H1 (cell line): ENCODE measurements around the gene LIPC. TPM values are rescaled to one million over a fixed set of nuclear protein-coding genes. Genes with fewer than 3 reads are reported as not detected.

Experiments
- CTCF ChIA-PET: fragments of 300-600 bp; sonication (Branson Sonifier 250); formaldehyde crosslinking; loops from one replicate; lab custom pipeline; 2021; ENCODE audit not compliant: partially characterized antibody; lab: Charles Lee
- POLR2A ChIA-PET: fragments of 300-600 bp; sonication (Branson Sonifier 250); formaldehyde crosslinking; loops from one replicate; lab custom pipeline; 2021; ENCODE audit warnings: inconsistent platforms; ENCODE audit not compliant: partially characterized antibody; lab: Charles Lee
- DNase-seq, 2 experiments: peaks; one replicate each; pipeline versions ENCODE4 v3.0.0 to v3.0.0-alpha.2; 2010 to 2022; ENCODE audit warnings: low spot score in 2 of 2, low read depth in 1 of 2, mixed read lengths in 1 of 2
- FAIRE-seq: peaks from 2 replicates; lab custom pipeline; 2011; peaks lifted over from hg19 to GRCh38; lab: Jason Lieb, UNC
- H2AFZ ChIP-seq: 2 replicates; pipeline ENCODE4 v1.8.1; 2012; ENCODE audit warnings: low read length, inconsistent platforms
- H2AK5ac ChIP-seq: 2 replicates; pipeline ENCODE4 v1.6.1; 2013; ENCODE audit warnings: low read depth, low read length
- H2BK120ac ChIP-seq: replicated peaks from 2 replicates; pipeline ENCODE3; 2013; ENCODE audit warnings: low read depth, low read length, inconsistent platforms
- H2BK12ac ChIP-seq: 2 replicates; pipeline ENCODE4 v1.6.1; 2013; ENCODE audit warnings: low read depth, low read length
- H2BK15ac ChIP-seq: 2 replicates; pipeline ENCODE4 v1.6.1; 2013; ENCODE audit warnings: low read length
- H2BK20ac ChIP-seq: 2 replicates; pipeline ENCODE4 v1.6.1; 2013; ENCODE audit warnings: low read length
- H2BK5ac ChIP-seq: 2 replicates; pipeline ENCODE4 v1.6.1; 2013; ENCODE audit warnings: low read depth, low read length
- H3K14ac ChIP-seq: 2 replicates; pipeline ENCODE4 v1.6.1; 2013; ENCODE audit warnings: inconsistent platforms; ENCODE audit not compliant: insufficient read length
- H3K18ac ChIP-seq: 2 replicates; pipeline ENCODE4 v1.6.1; 2013; ENCODE audit warnings: low read length; ENCODE audit errors: extremely low read depth
- H3K23ac ChIP-seq: 2 replicates; pipeline ENCODE4 v1.6.1; 2013; ENCODE audit warnings: inconsistent platforms; ENCODE audit not compliant: insufficient read length
- H3K23me2 ChIP-seq: 2 replicates; pipeline ENCODE4 v1.6.1; 2013; ENCODE audit warnings: low read depth, low read length
- H3K27ac ChIP-seq: 2 replicates; pipeline ENCODE4 v1.6.1; 2011; ENCODE audit warnings: low read depth, low read length, inconsistent platforms
- H3K27me3 ChIP-seq, 4 experiments: replicated peaks in 1 of 4; 1 replicate in 1 of 4; 2 replicates in 3 of 4; pipeline versions ENCODE4 v1.6.1 to v1.8.1; 2011 to 2013; ENCODE audit warnings: low read length in 3 of 4, mild to moderate bottlenecking in 3 of 4, inconsistent platforms in 2 of 4, mixed read lengths in 2 of 4, moderate library complexity in 1 of 4; ENCODE audit not compliant: control insufficient read depth in 3 of 4, insufficient read depth in 3 of 4; ENCODE audit errors: extremely low read depth in 1 of 4
- H3K36me3 ChIP-seq, 4 experiments: 2 replicates each; pipeline versions ENCODE4 v1.6.1 to v1.8.1; 2011 to 2013; ENCODE audit warnings: mild to moderate bottlenecking in 4 of 4, low read length in 3 of 4, moderate library complexity in 2 of 4, control low read depth in 1 of 4, inconsistent platforms in 1 of 4; ENCODE audit not compliant: insufficient read depth in 4 of 4, control insufficient read depth in 2 of 4
- H3K4ac ChIP-seq: replicated peaks from 2 replicates; pipeline ENCODE3; 2013; ENCODE audit warnings: low read length, low read depth, mixed read lengths, inconsistent platforms; ENCODE audit not compliant: insufficient read length
- H3K4me1 ChIP-seq, 4 experiments: replicated peaks in 1 of 4; 1 replicate in 1 of 4; 2 replicates in 3 of 4; pipeline versions ENCODE4 v1.6.1 to v1.8.1; 2011 to 2013; ENCODE audit warnings: low read length in 3 of 4, inconsistent platforms in 2 of 4, mixed read lengths in 1 of 4; ENCODE audit not compliant: insufficient read depth in 4 of 4, control insufficient read depth in 3 of 4
- H3K4me2 ChIP-seq, 2 experiments: 2 replicates each; pipeline versions ENCODE4 v1.6.1 to v1.8.1; 2011 to 2013; ENCODE audit warnings: low read depth in 2 of 2, low read length in 2 of 2, control low read depth in 1 of 2, inconsistent platforms in 1 of 2, mild to moderate bottlenecking in 1 of 2; ENCODE audit not compliant: insufficient read depth in 1 of 2
- H3K4me3 ChIP-seq, 4 experiments: fragments of 200-600, 300-600 bp in 1 of 4; sonication (generic), shearing (Covaris generic), sonication (Bioruptor Twin) in 1 of 4; 2 replicates each; pipeline versions ENCODE4 v1.5.1 to v1.8.1; 2011 to 2016; ENCODE audit warnings: low read length in 4 of 4, low read depth in 3 of 4, control low read depth in 2 of 4, inconsistent platforms in 2 of 4, mild to moderate bottlenecking in 2 of 4, mixed read lengths in 1 of 4, moderate library complexity in 1 of 4; ENCODE audit not compliant: insufficient read depth in 2 of 4; ENCODE audit errors: extremely low read depth in 1 of 4
- H3K56ac ChIP-seq: replicated peaks from 2 replicates; pipeline ENCODE3; 2013; ENCODE audit warnings: low read depth, mild to moderate bottlenecking, mixed read lengths, low read length, inconsistent platforms; ENCODE audit not compliant: insufficient read length
- H3K79me1 ChIP-seq: 2 replicates; pipeline ENCODE4 v1.6.1; 2013; ENCODE audit warnings: low read depth, low read length, control low read depth
- H3K79me2 ChIP-seq, 2 experiments: 2 replicates each; pipeline versions ENCODE4 v1.6.1 to v1.8.1; 2012 to 2013; ENCODE audit warnings: low read length in 2 of 2, mild to moderate bottlenecking in 2 of 2, inconsistent platforms in 1 of 2; ENCODE audit not compliant: insufficient read depth in 2 of 2, control insufficient read depth in 1 of 2
- H3K9ac ChIP-seq, 4 experiments: replicated peaks in 1 of 4; 1 replicate in 1 of 4; 2 replicates in 3 of 4; pipeline versions ENCODE4 v1.6.1 to v1.8.1; 2011 to 2013; ENCODE audit warnings: low read depth in 3 of 4, low read length in 3 of 4, control low read depth in 2 of 4, mild to moderate bottlenecking in 2 of 4, moderate library complexity in 2 of 4, inconsistent platforms in 1 of 4; ENCODE audit errors: extremely low read depth in 1 of 4
- H3K9me3 ChIP-seq, 2 experiments: 2 replicates each; pipeline versions ENCODE4 v1.6.1 to v1.8.1; 2012 to 2013; ENCODE audit warnings: mild to moderate bottlenecking in 2 of 2, moderate library complexity in 2 of 2, control low read depth in 1 of 2, inconsistent platforms in 1 of 2, low read depth in 1 of 2, low read length in 1 of 2, mixed read lengths in 1 of 2; ENCODE audit not compliant: insufficient read depth in 2 of 2
- H4K20me1 ChIP-seq, 2 experiments: replicated peaks in 1 of 2; 2 replicates each; pipeline versions ENCODE3 to v1.8.1; 2011 to 2013; ENCODE audit warnings: inconsistent platforms in 2 of 2, low read length in 2 of 2, mild to moderate bottlenecking in 1 of 2; ENCODE audit not compliant: insufficient read depth in 2 of 2, control insufficient read depth in 1 of 2
- H4K5ac ChIP-seq: 2 replicates; pipeline ENCODE4 v1.6.1; 2013; ENCODE audit warnings: low read length, low read depth, mixed read lengths, inconsistent platforms; ENCODE audit not compliant: insufficient read length
- H4K8ac ChIP-seq: 2 replicates; pipeline ENCODE4 v1.8.0; 2013; ENCODE audit warnings: mild to moderate bottlenecking, moderate library complexity, low read length, inconsistent platforms; ENCODE audit not compliant: insufficient read depth; ENCODE audit errors: extremely low read depth
- H4K91ac ChIP-seq: replicated peaks from 2 replicates; pipeline ENCODE3; 2013; ENCODE audit warnings: low read length, mixed read lengths, inconsistent platforms; ENCODE audit not compliant: insufficient read length
- BCL11A ChIP-seq, 2 experiments: IDR thresholded peaks; one replicate each; pipeline ENCODE4 v1.6.1; 2011; ENCODE audit warnings: low read depth in 2 of 2, low read length in 2 of 2, mild to moderate bottlenecking in 2 of 2
- CTBP2 ChIP-seq: IDR thresholded peaks from 2 replicates; pipeline ENCODE4 v1.7.0; 2011; ENCODE audit warnings: borderline replicate concordance, mild to moderate bottlenecking, moderate library complexity, mixed read lengths, low read length; ENCODE audit not compliant: insufficient read depth, insufficient read length
- GTF2F1 ChIP-seq: IDR thresholded peaks from 2 replicates; pipeline ENCODE4 v1.6.1; 2012; ENCODE audit warnings: low read depth, low read length, improper control_type of control experiment, borderline replicate concordance
- JUND ChIP-seq: IDR thresholded peaks from 2 replicates; pipeline ENCODE4 v1.6.1; 2011; ENCODE audit warnings: mild to moderate bottlenecking, improper control_type of control experiment, low read length
- NANOG ChIP-seq: IDR thresholded peaks from 2 replicates; pipeline ENCODE4 v1.6.1; 2011; ENCODE audit warnings: low read length, low read depth, mild to moderate bottlenecking, inconsistent platforms; ENCODE audit not compliant: insufficient read depth, poor library complexity, severe bottlenecking
- RNF2 ChIP-seq: fragments of 200-900, 300-1000 bp; sonication (generic); IDR thresholded peaks from 2 replicates; pipeline ENCODE4 v1.7.1; 2016; ENCODE audit warnings: borderline replicate concordance, low read depth, mild to moderate bottlenecking, antibody characterized with exemption, low read length; ENCODE audit not compliant: poor library complexity, severe bottlenecking; ENCODE audit errors: missing control alignments
- SIN3A ChIP-seq, 2 experiments: IDR thresholded peaks in 1 of 2; conservative IDR thresholded peaks in 1 of 2; 2 replicates each; pipeline ENCODE4 v1.6.1; 2011 to 2012; ENCODE audit warnings: low read length in 2 of 2, improper control_type of control experiment in 1 of 2, low read depth in 1 of 2, mild to moderate bottlenecking in 1 of 2
- SP2 ChIP-seq: IDR thresholded peaks from 2 replicates; pipeline ENCODE4 v1.6.1; 2012; ENCODE audit warnings: mild to moderate bottlenecking, low read length, inconsistent platforms
- TAF1 ChIP-seq: IDR thresholded peaks from 2 replicates; pipeline ENCODE4 v1.6.1; 2011; ENCODE audit warnings: mild to moderate bottlenecking, low read depth, low read length
- YY1 ChIP-seq: IDR thresholded peaks from 2 replicates; pipeline ENCODE4 v1.6.1; 2011; ENCODE audit warnings: low read depth, mild to moderate bottlenecking, low read length
- WGBS, 2 experiments: shearing (Covaris generic) in 1 of 2; methylation state at CpG; one replicate each; pipeline versions ENCODE4 v1.1.6 to v1.1.7; 2013 to 2015; ENCODE audit warnings: low lambda C conversion rate in 2 of 2, mixed read lengths in 2 of 2, inconsistent platforms in 1 of 2, low coverage in 1 of 2, missing lambda C conversion rate in 1 of 2; ENCODE audit not compliant: insufficient replicate concordance in 2 of 2, insufficient coverage in 1 of 2, insufficient read length in 1 of 2; ENCODE audit errors: extremely low coverage in 1 of 2, missing lambda C conversion rate in 1 of 2; 5-methylcytosine and 5-hydroxymethylcytosine counted together
- polyA plus RNA-seq, 7 experiments: library from polyadenylated mRNA; depleted of rRNA in 3 of 7; stranded (reverse) in 5 of 7; unstranded in 2 of 7; fragments of >200 nt in 5 of 7; fragments of 200-250 nt in 2 of 7; gene quantifications; 1 replicate in 5 of 7; 2 replicates in 1 of 7; 4 replicates in 1 of 7; pipeline versions ENCODE4 v1.2.1 to v1.2.3, GENCODE V29; 2011 to 2013; ENCODE audit warnings: missing spikeins in 2 of 7, mixed read lengths in 2 of 7
- total RNA-seq: library from RNA; stranded (reverse); fragmentation: NEBNext Ultra II Directional; extraction: Animal tissue kit (Norgen Biotek cat#: 25700); gene quantifications from 2 replicates; pipeline ENCODE4 v1.2.1, GENCODE V29; 2021
- TF ChIP-seq, protein P1 (sequence below): IDR thresholded peaks from 2 replicates; pipeline ENCODE4 v1.6.1; 2012; ENCODE audit warnings: inconsistent platforms

LIPC gene
- total and polyA plus RNA-seq, 2 of the 8 experiments (the other 6 are each of a cell fraction or from before 2014, with no cell fraction given) = not detected

DNA sequence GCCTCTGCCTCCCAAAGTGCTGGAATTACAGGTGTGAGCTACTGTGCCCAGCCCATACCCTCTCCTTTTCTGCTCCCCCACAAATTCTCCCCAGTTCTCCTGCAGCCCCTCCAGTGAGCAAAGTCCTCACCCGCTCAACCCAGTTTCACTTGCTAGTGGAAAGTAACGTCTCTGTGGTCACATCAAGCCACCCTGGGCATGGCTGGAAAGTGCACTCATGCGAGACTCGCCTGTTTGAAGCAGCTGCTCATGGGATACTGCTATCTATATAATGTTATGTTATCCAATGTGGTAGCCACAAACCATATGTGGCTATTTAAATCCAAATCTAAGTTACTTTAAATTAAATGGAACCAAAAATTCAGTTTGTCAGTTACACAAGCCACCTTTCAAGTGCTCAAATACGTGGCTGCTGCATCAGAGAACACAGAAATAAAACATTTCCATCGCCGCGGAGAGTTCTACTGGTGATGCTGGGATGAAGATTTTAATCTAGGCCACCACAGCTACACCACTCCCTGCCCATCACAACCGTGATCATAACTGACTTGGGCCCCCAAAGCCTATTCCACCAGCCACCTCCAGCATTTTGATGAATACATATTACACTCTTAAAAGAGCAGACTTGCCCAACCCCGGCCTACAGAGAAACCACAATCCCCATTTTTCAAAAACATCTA is 119.4 kb downstream of the LIPC start:
- Histone ChIP-seq H3K4me3 (no peak overlapping the region), H3K27me3 (no peaks in the 10 kb centered on the region; a peak in 1 of 7 replicates), H3K56ac (no peak overlapping the region), H3K14ac (no peak overlapping the region), H2BK5ac (no peak overlapping the region), H4K91ac (no peak overlapping the region), H2BK12ac (no peak overlapping the region), H3K36me3 (no peaks in the 10 kb centered on the region), H3K4me2 (no peak overlapping the region), H3K79me1 (no peaks in the 10 kb centered on the region), H2AK5ac (no peak overlapping the region), H3K9ac (no peak overlapping the region), H2BK20ac (no peak overlapping the region), H3K23me2 (0 out of 2 replicates have a peak, but pooled peaks cover 2% of the 10 kb centered on the region), H4K20me1 (no peaks in the 10 kb centered on the region), H3K79me2 (no peaks in the 10 kb centered on the region), H3K23ac (no peak overlapping the region), H4K5ac (no peak overlapping the region), H2BK15ac (no peak overlapping the region), H3K27ac (no peak overlapping the region), H4K8ac (no peak overlapping the region), H2AFZ (0 out of 2 replicates have a peak overlapping the region, but pooled peaks have one; percentile 98), H3K4me1 (peaks cover 0 to 7% (median 3%) of the 10 kb centered on the region in 4 experiments; a peak in 4 of 7 replicates), H2BK120ac (no peak overlapping the region), H3K18ac (no peak overlapping the region), H3K9me3 (no peaks in the 10 kb centered on the region), H3K4ac (no peak overlapping the region)
- DNase-seq = no peak
- POLR2A ChIA-PET = no interaction called here
- CTCF ChIA-PET = interaction anchor here (0.7 kb wide), 1 partner anchor 251 kb away, joined by 4 read pairs; no protein-coding TSS in a partner anchor
- WGBS, 2 experiments = 94% methylated on average over 10 of the region's 10 CpGs; no CpG with 5 or more reads in 1 of the 2 experiments
- FAIRE-seq = no peak
- TF ChIP-seq JUND (no peak), GTF2F1 (no peak), YY1 (no peak), NANOG (no peak), CTBP2 (no peak), RNF2 (no peak), TAF1 (no peak), SP2 (no peak), BCL11A (IDR thresholded peaks at IDR 0.05; ENCODE audit: low read depth in 2 of 2, low read length in 2 of 2) (no peak), SIN3A (conservative IDR thresholded peaks at IDR 0.05 in 1 of 2, IDR thresholded peaks at IDR 0.05 in 1 of 2; ENCODE audit: low read depth in 1 of 2, low read length in 2 of 2) (no peak)
- TF ChIP-seq, protein P1, sequence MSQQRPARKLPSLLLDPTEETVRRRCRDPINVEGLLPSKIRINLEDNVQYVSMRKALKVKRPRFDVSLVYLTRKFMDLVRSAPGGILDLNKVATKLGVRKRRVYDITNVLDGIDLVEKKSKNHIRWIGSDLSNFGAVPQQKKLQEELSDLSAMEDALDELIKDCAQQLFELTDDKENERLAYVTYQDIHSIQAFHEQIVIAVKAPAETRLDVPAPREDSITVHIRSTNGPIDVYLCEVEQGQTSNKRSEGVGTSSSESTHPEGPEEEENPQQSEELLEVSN = no peak
